IPS DF 4.7 (cell line): ENCODE data around the gene MICAL3.

Experiments used
- DNase-seq: peaks from one replicate; pipeline ENCODE4 v3.0.0-alpha.2; 2013; ENCODE audit warnings: low spot score; ENCODE audit errors: extremely low read depth

The MICAL3 gene

DNA sequence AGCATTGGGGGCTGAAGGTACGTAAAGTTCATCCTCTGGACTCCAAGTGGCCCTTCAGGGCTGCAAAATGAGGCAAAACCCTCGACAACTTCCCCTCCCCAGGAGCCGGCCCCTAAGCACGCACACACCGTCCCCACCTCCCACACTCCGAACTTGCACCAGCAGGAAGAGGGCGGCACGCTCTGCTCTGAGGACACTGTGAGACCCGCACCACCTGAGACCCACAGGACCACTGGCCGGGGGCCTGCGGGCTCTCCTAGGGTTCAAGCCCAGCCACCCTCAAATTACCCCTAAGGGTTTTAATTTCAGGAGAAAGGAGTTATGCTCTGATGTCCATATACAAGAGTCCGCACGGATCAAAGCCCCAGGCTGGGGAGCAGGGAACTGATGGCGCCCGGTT, 200.4 kb downstream of the MICAL3 start:
- DNase-seq: no peak

DNA sequence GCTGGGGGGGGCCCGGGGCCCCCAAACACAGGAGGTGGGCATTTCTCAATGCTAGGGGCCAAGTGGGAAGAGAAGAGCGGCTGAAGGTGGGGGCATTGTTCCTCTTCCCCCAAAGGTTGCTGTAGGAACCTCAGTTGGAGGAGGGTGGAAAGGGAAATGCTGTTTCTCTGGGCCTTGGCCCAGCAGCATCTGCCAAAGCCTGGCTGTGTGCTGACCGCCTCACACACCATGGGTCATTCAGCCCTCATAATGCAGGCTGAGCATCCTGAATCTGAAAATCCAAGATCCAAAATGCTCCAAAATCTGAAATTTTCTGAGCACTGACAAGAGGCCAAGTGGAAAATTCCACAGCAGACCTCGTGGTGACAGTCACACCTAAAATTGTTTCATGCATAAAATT, 201.1 kb downstream of the MICAL3 start:
- no peak for DNase-seq

DNA sequence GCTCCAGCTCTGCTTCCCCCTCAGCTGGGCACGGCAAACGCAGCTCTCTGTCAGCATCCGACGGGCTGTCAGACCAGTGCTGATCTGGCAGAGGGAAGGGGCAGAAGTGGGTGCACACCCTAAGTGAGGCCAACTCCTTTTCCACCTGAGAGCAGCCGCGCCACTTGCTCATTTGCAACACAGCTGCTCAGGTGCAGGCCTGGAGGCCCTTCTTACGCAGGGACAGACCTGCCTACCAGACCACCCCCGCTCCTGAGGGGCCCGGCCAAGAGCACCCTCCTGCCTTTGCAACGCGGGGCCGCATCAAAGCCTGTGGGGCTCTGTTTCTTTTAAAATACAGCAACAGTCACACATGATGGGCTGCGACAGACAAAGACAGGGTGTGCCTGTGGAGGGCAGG, 202.3 kb downstream of the MICAL3 start:
- no peak for DNase-seq

DNA sequence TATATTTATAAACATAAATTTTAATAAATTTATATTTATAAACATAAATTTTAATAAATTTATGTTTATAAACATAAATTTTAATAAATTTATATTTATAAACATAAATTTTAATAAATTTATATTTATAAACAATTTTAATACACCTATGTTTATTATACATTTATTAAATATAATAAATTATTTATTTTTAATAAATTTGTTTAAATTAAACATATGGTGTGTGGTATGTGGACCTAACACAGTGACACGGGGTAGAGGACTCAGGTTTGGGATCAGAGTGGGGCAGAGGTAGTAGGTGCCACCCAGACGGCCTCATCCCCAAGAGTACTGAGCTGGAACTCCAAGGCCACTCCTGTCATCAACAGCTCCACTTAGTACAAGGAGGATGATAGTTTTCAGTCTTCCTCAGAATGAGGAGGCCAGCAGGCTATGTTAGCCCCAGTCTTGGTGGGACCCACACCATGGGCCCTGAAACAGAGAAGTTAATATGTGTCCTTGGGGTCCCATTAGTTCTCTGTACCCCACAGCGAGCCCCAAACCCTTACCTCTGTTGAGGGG, 203.4 kb downstream of the MICAL3 start:
- DNase-seq: no peak

DNA sequence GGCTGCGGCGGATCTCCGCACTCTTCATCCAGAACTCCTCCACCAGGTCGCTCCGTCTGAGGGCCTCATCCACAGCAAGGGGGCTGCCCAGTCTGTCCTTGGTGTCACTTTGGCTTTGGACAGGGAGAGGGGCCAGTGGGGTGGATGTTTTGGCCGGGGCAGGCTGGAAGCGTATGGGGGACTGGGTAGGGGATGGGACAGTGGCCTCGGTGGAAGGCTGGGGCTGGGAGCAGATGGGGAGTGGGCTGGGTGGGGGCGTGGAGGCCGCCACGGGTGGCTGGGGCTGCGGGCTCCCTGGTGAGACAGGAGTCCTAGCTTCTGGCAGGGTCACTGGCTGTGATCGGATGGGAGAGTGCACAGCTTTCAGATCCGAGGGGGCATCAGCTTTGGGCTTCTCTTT, 205.7 kb downstream of the MICAL3 start:
- no peak for DNase-seq

DNA sequence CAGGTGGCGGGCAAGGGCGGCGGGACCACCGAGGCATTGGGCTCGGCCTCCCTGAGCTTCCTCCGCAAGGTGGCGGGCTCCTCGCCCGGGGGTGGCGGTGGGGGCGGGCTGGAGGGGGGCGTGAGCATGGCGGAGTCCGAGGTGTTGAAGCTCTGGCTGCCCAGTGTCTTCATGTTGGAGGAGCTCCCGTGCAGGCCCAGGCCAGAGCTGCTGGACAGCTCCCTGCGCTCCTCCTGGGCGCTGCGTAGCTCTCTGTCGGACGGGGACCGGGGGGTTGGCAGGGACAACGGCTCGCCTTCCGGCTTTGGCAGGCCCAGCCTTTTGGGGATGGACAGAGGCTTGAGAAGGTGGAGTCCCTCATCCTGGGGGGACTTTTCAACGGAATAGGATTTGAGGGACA, 206.2 kb downstream of the MICAL3 start:
- DNase-seq: no peak

DNA sequence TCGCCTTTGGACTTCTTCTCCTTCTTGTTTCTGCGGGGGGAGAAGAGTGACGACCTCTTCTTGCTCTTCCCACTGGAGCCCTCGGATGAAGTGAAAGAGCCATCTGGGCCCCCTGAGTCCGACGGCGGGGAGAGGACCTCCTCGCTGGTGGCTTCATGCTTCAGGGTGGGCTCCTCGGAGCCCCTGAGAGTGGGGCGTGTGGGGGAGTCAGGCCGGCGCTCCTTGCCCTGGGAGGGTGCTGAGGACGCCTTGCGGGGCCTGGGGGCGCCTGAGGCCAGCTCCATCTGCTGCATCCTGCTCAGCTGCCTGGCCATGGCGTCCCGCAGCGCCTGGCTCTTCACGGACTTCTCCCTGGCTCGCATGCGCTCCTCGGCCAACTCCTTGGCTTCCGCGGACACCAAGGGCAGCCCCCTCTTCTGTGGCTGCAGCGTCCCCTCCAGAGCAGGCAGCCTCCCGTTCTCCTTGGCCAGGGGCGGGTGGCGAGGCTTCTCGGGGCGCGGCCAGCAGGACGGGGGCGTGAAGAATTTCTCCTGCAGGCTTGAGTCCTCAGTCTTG, 206.8 kb downstream of the MICAL3 start:
- DNase-seq: no peak

DNA sequence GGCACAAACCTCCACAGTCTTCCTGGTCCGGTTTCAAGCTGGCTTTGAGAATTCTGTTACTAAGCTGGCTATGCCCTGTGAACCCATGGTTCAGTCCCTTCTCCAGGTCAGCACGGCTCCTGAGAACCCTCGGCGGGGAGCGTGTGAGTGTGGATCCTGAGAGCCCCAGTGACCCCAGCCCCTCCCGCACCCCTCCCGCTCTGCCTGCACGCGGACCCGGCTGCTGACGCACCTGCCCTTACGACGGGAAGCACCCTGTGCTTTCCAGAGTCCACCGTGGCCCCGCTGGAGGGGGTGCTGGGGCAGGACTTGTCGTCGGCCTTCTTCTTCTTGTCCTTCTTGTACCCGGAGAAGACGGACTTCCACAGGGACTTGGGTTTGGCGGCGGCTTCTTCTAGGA, 207.3 kb downstream of the MICAL3 start:
- no peak for DNase-seq

DNA sequence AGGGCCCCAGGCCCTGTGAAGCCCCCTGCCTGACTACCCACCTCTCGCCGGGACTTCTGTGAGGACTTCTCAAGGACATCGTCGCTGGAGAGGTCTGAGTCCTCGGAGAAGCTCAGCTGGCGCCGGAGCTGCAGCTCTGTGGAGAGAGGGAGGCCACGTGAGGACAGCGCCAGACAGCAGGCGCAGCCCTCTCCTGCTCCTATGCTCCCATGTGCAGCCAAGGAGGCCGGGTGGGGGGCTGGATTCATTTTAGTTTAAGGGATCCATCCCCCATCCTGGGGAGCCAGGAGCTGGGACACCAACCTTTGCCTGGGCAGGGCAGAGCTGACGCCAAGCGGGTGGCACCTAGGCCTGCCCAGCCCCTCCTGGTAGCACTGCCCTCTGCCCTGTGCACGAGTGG, 207.7 kb downstream of the MICAL3 start:
- no peak for DNase-seq

DNA sequence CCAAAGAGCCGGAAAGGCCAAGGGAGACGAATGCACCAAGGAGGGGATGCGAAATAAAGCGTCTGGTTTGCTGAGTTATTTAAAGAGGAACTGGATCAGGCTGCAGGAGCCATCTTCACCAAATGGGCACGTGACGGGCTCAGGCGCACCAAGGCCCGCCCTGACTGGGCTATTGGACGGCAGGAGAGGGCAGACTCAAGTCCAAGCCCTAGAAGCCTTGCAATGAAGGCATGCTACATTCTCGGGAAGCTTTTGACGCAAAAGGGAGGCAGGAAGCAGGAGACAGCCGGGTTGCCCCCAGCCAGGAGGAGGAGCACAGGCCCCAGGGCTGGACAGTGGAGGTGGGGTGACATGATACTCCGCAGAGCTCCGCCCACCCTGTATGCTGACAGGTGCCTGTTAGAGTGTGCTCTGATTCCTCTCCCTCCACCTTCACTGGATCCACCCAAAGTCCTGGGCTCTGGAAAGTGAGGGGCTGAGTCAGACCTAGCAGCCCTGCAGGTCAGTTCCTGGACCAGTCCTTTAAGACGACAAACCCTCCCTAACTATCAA, 208.6 kb downstream of the MICAL3 start:
- DNase-seq: no peak

DNA sequence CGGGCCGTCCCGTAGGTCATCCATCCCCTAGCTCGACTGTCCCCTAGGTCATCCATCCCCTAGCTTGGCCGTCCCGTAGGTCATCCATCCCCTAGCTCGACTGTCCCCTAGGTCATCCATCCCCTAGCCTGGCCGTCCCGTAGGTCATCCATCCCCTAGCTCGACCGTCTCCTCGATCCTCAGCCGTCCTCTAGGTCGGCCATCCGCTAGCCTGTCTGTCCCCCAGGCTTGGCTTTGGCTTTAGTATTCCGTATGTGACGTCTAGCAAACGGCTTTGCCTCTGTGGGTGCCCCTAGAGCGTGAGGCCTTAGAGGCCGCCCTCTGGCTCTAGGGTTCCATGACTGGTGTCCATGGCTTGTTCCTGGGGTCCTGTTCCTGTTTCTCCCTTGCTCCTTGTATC, 209.5 kb downstream of the MICAL3 start:
- no peak for DNase-seq

DNA sequence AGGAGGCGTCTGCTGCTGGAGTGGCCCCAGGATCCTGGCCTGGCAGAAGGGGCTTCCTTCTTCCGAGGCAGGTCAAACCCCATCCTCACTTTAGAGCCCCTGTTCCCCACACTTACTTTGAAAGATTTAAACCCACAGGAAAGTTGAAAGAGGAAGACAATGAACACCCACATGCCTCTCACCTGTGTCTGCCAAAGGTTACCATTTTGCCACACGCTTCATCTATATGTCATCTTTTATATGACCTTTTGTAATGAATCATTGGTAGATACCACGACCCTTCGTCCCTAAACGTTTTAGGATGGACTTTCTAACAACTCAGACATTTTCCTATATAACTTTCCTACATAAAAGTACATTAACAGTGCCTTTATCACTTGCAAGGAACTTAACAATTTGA, 210.3 kb downstream of the MICAL3 start:
- no peak for DNase-seq

DNA sequence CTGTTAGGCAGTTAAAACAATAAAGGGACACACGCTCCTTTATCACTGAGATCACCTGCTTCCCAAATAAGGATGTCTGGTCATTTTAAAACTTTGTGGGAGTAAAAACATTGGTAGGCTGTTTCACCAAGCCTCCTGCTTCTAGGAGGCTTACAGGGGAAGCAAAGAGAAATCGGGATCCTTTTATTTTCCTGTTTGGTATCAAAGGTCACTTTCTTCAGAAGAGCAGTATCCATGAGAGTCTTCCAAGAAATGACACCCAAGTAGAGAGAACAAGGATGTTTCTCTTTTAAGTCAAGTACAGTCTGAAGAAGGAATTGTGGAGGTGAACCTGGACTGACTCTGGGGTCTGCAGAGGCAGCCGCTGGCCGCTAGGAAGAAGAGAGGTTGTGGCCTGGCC, 213.2 kb downstream of the MICAL3 start:
- DNase-seq: no peak

DNA sequence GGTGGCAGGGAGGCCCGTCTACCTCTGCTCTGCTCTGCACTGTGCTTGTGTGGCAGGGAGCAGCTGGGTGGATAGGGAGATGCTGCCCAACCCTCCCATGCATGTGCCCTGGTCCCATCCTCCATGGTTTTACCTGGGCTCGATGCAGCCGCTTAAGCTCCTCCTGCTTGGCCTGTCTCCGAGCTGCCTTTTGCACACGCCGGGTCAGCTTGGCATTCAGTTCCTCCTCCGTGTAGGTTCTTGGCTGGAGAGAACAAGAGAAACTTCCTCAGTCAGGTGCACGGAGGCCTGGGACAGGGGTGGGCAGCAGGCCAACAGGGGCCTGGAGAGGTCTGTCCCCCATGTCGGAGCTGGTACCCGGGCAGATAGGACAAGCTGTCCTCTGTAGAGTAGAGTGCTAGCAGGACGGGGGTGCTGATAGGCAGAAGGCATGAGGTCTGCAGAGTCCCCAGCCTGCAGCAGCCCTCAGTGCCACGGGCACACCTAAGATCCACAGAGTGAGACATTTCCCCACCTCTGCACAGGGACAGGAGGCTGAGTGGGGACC, 213.7 kb downstream of the MICAL3 start:
- no peak for DNase-seq

DNA sequence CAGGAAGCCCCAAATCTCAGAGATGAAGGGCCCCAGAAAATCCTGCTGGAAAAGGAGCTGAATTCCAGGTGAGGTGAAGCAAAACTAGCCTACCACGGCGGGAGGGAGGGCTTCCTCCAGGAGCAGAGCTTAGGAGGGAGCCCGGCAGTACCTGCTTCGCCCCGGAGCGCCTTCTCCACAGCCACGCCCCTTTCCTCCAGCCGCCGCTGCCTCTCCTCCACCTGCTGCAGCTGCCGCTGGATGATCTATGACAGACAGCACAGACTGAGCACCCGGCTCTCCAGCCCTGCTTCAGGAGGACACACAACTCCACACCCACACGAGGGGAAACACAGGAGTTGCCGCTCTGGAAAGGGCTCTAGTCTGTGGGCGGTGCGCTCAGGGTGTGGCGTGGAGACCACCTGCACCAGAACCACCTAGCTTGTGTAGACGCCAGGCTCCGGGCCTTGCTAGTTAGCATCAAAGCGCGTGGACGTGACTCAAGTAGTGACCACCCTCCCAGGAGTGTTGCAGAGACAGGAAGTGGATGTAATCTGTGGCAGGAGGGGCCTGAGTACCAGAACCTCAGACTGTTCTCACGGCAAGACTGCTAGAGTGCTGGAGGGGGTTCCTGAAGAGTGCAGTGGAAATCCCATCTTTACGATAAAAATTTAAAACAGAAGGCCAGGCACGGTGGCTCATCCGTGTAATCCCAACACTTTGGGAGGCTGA, 215.5 kb downstream of the MICAL3 start:
- no peak for DNase-seq

DNA sequence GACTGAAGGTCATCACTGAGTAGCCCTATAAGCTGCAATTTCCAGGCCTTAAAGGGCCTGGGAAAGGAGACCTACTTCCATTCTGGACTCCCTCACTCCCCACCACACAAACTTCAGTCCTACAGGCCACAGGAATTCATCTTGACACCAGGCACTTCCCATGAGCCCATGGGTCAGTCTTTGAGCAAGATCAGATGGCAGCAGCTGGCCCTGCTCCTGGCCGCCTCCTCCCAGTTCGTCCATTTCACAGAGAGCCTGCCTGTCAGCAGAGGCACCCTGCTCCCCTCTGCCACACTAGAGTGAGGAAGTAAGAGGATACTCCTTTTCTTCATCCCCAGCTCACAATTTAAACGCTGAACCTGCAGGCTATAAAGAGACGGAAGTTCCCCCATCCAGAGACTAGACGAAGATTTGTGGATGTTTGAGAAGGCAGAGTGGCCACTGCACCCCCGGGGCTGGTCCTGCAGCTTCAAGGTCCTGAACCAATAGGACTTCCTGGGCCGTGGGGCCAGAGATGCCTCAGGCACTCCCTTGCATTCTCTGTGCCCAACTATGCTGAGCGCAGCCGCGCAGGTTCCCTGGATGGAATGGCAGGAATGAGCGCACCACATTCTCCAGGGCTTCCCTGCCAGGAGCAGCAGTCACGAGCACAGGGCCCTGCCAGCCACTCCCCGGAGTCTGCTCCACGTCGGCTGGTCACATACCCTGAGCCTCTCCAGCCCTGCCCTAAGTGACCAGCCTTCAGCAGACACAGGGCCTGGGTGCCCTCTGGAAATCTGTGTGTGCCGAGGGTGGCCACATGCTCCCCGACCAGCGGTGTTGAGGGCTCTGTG, 216.6 kb downstream of the MICAL3 start:
- DNase-seq: no peak

DNA sequence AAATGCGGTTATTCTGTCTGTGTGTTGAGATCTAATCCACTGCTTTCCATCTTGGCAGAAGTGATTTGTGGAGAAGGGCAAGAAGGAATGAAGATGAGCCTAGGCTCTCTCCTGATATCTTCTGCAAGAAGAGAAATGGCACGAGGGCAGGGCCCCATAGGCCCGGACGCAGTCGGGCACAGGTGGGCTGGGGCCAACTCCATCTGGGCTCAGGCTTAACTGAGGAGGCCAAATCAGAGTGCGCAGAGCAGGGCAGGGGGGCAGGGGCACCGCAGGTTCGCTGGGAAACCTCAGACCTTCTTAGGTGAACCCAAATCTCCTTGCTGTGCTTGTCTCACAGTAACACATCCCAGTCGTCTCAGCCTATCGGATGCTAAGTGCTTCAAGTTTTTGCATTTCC, 217.3 kb downstream of the MICAL3 start:
- DNase-seq: no peak

DNA sequence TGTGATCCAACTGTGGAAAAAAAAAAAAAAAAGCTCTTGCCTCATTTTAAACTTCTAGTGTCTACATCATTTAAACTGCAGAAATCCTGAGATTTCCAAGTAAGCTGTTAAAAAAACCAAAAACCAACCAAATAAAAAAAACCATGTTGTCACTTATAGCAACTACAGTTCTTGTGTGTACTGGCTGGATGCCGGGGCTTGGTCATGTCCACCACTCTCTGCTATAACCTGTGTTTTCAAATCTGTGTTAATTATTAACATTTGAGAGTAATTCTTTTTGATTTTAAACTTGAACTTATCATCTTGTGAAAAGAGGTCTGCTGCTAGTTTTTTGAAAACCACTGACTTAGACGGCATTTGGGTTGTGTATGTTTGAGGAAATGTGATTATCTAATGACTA, 217.9 kb downstream of the MICAL3 start:
- no peak for DNase-seq

DNA sequence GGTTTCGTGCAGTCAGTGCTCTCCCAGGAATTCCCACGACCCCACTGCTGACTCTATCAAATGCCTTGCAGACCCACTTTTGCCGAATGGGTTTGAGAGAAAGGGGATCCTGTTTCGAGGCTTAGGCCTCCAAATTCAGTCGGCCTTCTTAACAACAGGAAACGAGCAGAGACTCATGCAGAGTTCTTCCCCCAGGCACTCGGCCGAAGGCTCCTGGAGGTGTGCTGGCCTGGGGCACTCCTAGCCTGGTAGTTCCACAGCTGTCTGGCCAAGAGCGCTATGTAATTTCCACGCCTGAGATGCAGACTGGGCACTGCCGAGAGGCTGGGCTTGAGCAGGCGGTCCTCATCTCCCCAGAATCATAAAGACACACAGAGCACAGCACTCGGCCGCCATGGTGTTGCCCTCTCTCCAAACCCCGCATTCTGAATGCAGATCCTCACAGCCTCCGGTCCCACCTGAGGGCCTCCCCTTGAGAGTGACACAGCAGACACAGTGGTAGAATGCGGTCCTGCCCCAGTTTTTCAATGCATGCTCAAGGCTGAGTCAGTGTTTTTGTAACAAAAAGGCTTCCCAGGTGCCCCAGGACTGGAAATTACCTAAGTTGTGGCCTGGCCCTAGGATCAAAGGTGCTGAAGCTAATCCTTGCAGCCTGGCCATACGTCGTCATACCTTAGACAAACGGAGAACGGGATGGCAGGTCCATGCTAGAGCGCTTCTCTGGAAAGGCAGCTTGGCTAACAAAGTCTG, 219.9 kb downstream of the MICAL3 start:
- DNase-seq: no peak

DNA sequence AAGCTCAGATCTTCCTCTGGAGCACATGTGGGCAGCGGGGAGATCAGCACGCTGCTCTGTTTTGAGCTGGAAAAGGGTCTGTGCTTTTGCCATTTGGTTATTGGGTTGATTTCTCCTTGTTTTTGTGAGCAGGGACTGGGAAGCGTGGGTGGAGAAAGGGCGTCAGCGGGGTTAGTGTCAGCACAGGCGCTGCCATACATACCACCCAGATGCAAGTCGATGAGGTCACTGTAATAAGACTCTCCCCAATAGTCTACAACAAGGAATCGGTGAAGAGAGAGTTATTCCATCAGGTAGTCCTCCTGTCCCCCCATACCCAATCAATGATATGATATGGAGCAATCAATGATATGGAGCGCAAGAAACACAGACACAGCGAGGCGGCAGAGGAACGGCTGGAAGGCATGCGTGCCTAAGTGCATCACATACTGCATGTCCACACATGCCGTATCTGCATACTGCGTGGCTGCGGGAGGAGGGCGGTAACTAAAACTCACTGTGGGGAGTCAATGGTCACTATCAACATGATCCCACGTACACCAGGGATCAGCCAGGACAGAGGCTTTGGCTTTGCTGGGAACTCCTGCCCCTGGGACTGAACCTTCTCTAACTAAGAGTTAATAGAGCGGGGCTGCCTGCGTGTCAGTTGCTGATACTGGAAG, 220.6 kb downstream of the MICAL3 start:
- no peak for DNase-seq

DNA sequence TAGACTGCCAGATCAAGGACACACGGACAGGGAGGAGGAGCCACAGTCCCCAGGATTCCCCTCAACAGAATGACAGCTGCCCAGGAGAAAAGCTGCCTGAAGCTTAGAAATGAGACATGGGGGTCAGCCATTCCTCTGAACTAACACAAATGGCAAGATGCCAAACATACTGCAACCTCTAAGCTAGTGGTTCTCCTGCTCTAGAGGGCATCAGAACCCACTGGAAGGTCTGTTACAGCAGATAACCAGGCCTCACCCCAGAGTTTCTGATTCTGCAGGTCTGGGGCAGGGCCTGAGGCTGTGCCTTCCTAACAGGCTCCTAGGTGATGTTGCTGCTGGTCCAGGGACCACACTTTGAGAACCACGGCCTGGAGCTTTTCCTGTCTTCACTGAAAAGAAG, 221.5 kb downstream of the MICAL3 start:
- no peak for DNase-seq
